Bronchial epithelial cell (primary cell): ENCODE results near the gene SLC25A33. TPM values are rescaled to one million over a fixed set of nuclear protein-coding genes. Genes with fewer than 3 reads are reported as not detected.

Experiments
- DNase-seq: peaks from one replicate; pipeline ENCODE4 v3.0.0-alpha.2; 2010; ENCODE audit warnings: low read depth
- FAIRE-seq: peaks from 2 replicates; lab custom pipeline; 2011; peaks lifted over from hg19 to GRCh38; lab: Jason Lieb, UNC
- H3K27me3 ChIP-seq: 2 replicates; pipeline ENCODE4 v1.5.1; 2011; ENCODE audit warnings: low read length; ENCODE audit not compliant: control insufficient read depth, insufficient read depth
- H3K36me3 ChIP-seq: 2 replicates; pipeline ENCODE4 v1.5.1; 2011; ENCODE audit warnings: low read length; ENCODE audit not compliant: control insufficient read depth, insufficient read depth
- H3K4me3 ChIP-seq: 2 replicates; pipeline ENCODE4 v1.5.1; 2011; ENCODE audit warnings: mild to moderate bottlenecking, low read depth, low read length, control low read depth
- total RNA-seq: library from RNA; depleted of rRNA; stranded (reverse); fragments of >200 nt; gene quantifications from 2 replicates; pipeline ENCODE4 v1.2.1, GENCODE V29; 2014
- TF ChIP-seq, protein P1 (sequence below): IDR thresholded peaks from 2 replicates; pipeline ENCODE4 v1.5.1; 2011; ENCODE audit warnings: mild to moderate bottlenecking, moderate library complexity, low read length, control low read depth, inconsistent platforms; ENCODE audit not compliant: insufficient read depth, severe bottlenecking

Gene SLC25A33
- total RNA-seq, 1 donor from 2014 or later: 9.5 TPM

DNA sequence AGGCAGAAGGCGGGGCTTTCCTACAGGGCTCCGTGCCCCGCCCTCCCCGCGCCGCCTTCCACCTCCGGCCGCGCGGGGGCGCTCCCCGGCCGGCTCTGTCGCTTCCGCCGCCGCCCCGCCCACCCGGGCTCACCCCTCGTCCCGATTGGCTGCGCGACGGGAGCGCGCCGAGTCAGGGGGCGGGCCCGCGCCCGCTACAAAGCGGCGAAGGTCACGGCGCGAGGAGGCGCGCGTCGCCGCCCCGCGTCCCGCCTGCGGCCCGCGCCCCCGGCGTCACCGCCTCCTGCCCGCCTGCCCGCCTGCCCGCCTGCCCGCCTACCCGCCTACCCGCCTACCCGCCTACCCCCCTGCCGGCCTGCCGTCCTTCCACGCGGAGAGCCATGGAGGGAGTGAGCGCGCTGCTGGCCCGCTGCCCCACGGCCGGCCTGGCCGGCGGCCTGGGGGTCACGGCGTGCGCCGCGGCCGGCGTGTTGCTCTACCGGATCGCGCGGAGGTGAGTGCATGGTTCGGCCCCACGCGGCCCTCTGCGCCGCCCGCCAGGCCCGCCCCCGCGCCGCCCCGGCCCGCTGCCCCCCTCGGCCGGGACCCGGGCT lies 49.4 kb downstream of the SLC25A33 start, which contains the start of gene TMEM201:
TMEM201 (plus strand) TSS at position 361 of the 593 bp plus-strand sequence; CDS start at position 381, 20 bp downstream.
- H3K4me3 ChIP-seq: peak within 1 kb of the TSS; percentile 54
- no peaks in the 10 kb centered on the region for H3K27me3 ChIP-seq
- no peaks in the 10 kb centered on the region for H3K36me3 ChIP-seq
- DNase-seq (peak; percentile 71), FAIRE-seq (no peak)
- TF ChIP-seq, protein P1, sequence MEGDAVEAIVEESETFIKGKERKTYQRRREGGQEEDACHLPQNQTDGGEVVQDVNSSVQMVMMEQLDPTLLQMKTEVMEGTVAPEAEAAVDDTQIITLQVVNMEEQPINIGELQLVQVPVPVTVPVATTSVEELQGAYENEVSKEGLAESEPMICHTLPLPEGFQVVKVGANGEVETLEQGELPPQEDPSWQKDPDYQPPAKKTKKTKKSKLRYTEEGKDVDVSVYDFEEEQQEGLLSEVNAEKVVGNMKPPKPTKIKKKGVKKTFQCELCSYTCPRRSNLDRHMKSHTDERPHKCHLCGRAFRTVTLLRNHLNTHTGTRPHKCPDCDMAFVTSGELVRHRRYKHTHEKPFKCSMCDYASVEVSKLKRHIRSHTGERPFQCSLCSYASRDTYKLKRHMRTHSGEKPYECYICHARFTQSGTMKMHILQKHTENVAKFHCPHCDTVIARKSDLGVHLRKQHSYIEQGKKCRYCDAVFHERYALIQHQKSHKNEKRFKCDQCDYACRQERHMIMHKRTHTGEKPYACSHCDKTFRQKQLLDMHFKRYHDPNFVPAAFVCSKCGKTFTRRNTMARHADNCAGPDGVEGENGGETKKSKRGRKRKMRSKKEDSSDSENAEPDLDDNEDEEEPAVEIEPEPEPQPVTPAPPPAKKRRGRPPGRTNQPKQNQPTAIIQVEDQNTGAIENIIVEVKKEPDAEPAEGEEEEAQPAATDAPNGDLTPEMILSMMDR: peak; percentile 73

DNA sequence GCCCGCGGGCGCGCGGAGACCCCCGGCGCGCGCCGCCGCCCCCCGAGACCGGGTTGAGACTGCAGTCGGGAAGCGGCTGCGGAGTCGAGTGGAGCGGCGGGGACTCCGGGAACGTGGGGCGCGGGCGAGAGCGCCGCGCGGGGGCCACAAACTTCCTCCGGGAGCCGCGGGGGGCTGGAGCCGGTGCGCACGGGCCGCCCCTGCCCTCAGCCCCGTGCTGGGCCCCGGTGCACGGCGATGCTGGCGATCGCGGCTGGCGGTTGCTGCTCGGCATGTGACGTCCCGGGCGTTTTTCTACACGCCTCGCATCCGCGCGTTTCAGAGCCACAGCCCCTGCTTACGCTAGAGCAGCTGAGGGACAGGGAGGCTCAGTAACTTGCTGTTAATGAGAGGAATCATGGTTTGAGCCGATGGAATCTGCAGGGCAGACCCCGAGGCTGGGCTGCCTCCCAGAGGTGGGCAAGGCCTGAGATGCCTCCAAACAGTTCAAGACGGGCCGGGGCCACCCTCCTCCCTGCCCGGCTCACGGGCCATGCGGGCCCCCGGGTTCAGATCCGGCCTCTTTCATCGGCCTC lies 50.0 kb downstream of the SLC25A33 start:
- TF ChIP-seq, protein P1: no peak
- H3K4me3 ChIP-seq: peak overlapping the region; percentile 54
- H3K27me3 ChIP-seq: no peaks in the 10 kb centered on the region
- DNase-seq: peak; percentile 8
- no peak for FAIRE-seq
- no peaks in the 10 kb centered on the region for H3K36me3 ChIP-seq

DNA sequence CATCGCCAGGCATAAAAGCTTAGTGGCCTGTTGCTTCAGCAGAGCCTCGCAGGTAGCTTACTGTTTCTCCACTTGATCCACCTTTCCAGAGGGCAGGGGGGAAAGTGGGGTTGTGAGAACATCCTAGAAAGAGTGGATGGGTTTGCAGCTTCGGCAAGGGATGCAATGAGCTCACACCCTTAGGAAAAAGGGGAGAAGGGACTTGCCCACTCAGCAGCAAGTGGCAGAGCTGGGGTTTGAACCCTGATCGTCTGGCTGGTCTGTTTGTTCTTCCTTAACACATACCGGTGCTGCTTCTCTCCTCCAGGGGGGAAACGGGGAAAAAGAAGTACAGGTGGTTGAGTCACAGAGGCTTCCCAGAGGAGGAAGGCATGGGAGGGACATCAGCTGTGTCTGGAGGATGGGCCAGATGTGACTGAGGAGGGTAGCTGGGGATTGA lies 50.5 kb downstream of the SLC25A33 start:
- Histone ChIP-seq H3K36me3 (no peaks in the 10 kb centered on the region), H3K4me3 (peak overlapping the region; percentile 54), H3K27me3 (no peaks in the 10 kb centered on the region)
- DNase-seq (peak; percentile 51), FAIRE-seq (no peak)
- TF ChIP-seq, protein P1: no peak

DNA sequence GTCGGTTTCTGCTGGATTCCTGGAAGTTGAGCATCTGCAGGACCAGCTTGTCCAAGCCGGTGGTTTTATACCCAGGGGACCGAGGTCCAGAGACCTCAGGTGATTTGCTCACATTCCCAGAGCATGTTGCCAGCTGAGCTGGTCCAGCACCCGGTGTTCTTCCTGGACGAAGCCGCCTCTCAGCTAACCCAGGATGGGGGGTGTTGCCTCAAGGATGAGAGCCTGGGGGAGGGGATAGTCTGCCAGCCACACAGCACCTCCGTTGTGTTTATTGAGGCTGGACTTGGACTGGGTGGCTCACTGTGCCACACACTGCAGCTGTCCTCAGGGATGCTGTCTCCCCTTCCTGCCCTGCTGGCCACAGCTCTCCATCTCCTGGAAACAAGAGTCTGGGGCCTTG lies 50.9 kb downstream of the SLC25A33 start:
- Histone ChIP-seq H3K27me3 (no peaks in the 10 kb centered on the region), H3K36me3 (no peaks in the 10 kb centered on the region), H3K4me3 (no peak overlapping the region)
- no peak for DNase-seq
- TF ChIP-seq, protein P1: no peak
- peak; percentile 81 for FAIRE-seq

DNA sequence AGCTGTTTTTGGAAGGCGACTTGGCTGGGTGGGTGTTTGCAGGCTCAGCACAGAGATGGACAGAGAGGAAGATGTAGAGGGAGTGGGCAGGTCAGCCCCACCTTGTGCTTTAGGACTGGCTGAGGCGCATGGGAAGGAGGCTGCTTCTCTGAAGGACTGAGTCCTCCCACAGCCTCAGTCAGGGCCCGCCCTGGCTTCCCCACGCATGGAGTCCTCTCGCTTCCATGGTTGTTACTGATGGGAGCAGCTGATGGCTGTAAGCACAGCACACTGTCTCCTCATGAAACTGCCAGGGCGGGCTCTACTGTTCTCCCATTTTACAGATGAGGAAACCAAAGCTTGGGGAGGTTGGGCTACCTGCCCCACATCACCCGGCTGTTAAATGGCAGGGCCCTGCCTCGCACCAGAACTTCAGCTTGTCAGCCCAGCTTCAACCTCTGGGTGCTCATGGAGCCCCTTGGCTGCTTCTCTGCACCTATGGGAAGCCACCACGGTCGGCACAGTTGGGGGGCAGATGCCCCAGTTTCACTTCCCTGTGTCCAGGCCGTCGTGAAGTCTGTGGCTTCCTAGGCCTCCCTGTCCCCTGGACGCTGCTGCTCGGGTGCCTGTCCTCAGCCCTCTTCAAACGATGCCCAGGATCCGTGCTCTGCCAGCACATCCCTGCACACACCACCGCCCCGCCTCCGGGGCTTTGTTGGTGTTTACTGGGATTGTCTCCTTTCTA lies 51.8 kb downstream of the SLC25A33 start:
- TF ChIP-seq, protein P1: no peak
- no peak for FAIRE-seq

More for the DNA sequence above, 51.8 kb downstream of the SLC25A33 start:
- Histone ChIP-seq H3K36me3 (no peaks in the 10 kb centered on the region), H3K4me3 (no peak overlapping the region), H3K27me3 (no peaks in the 10 kb centered on the region)
- no peak for DNase-seq
